Nephron progenitor cell (in vitro differentiated cells): ENCODE results near the gene CFAP299.

ENCODE experiments used
- DNase-seq: peaks from one replicate; pipeline ENCODE4 v3.0.0; 2021
- H3K27ac Mint-ChIP-seq: 2 replicates; pipeline ENCODE4 v1.8.0; 2021; ENCODE audit warnings: mild to moderate bottlenecking, moderate library complexity, mixed read lengths
- H3K27me3 Mint-ChIP-seq: 2 replicates; pipeline ENCODE4 v1.8.0; 2021; ENCODE audit warnings: mild to moderate bottlenecking, low read depth, mixed read lengths; ENCODE audit not compliant: poor library complexity
- H3K36me3 Mint-ChIP-seq: 2 replicates; pipeline ENCODE4 v1.8.0; 2021; ENCODE audit warnings: low read depth, mixed read lengths
- H3K4me1 Mint-ChIP-seq: 2 replicates; pipeline ENCODE4 v1.8.0; 2021; ENCODE audit warnings: mixed read lengths
- H3K4me3 Mint-ChIP-seq: 2 replicates; pipeline ENCODE4 v1.8.0; 2021; ENCODE audit warnings: mild to moderate bottlenecking, moderate library complexity, mixed read lengths
- H3K9me3 Mint-ChIP-seq: 2 replicates; pipeline ENCODE4 v1.8.0; 2021; ENCODE audit warnings: mild to moderate bottlenecking, moderate library complexity, mixed read lengths
- TF ChIP-seq, protein P1 (sequence below): fragments of 200-600 bp; sonication (generic); IDR thresholded peaks from 2 replicates; pipeline ENCODE4 v1.5.0; 2021; ENCODE audit warnings: antibody characterized with exemption

Gene CFAP299

DNA sequence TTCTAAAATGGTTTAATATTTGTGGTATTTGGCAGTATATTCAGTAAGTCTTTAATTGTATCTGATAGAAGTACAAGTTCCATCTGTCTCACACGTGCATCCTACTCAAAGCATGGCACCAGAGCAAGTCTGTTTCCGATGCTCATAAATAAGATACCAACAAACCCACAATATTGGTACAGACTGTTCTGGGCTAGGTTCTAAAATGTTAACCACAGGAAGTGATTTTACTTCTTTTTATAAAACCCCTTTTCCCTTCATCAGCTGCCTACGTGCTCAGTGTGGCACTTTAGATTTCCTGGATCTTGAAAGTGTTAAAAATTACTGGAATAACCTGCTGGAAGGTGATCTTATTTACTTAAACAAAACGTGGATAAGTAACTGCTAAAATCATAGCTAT, 165.1 kb downstream of the CFAP299 start:
- H3K4me3 Mint-ChIP-seq = no peak overlapping the region
- H3K27ac Mint-ChIP-seq = no peak overlapping the region
- no peaks in the 10 kb centered on the region for H3K36me3 Mint-ChIP-seq
- no peak for DNase-seq
- no peaks in the 10 kb centered on the region for H3K4me1 Mint-ChIP-seq
- peaks cover 25% of the 10 kb centered on the region for H3K9me3 Mint-ChIP-seq
- H3K27me3 Mint-ChIP-seq = no peaks in the 10 kb centered on the region
- TF ChIP-seq, protein P1, sequence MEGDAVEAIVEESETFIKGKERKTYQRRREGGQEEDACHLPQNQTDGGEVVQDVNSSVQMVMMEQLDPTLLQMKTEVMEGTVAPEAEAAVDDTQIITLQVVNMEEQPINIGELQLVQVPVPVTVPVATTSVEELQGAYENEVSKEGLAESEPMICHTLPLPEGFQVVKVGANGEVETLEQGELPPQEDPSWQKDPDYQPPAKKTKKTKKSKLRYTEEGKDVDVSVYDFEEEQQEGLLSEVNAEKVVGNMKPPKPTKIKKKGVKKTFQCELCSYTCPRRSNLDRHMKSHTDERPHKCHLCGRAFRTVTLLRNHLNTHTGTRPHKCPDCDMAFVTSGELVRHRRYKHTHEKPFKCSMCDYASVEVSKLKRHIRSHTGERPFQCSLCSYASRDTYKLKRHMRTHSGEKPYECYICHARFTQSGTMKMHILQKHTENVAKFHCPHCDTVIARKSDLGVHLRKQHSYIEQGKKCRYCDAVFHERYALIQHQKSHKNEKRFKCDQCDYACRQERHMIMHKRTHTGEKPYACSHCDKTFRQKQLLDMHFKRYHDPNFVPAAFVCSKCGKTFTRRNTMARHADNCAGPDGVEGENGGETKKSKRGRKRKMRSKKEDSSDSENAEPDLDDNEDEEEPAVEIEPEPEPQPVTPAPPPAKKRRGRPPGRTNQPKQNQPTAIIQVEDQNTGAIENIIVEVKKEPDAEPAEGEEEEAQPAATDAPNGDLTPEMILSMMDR = no peak

DNA sequence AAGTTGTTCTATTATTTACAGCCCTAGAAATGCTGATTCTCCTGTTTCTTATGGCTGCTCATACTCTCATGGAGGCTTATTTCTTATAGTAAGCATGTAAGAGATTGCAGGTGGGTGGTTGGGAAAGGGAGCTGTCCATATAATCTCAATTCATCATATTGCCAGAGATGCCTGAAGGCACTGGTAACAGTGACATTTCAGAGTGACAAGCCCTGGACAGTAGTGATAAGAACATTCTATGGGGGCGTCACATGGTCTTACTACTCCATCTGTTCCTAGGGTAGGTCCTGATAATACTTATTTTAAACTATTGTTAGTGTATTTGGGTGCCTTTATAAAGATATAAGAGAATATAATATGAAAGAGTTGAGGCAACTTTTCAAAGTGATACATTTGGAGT, 171.5 kb downstream of the CFAP299 start:
- Mint-ChIP-seq H3K27ac (no peak overlapping the region), H3K27me3 (peaks cover 3% of the 10 kb centered on the region), H3K36me3 (no peaks in the 10 kb centered on the region), H3K4me3 (no peak overlapping the region), H3K9me3 (no peaks in the 10 kb centered on the region), H3K4me1 (no peaks in the 10 kb centered on the region)
- no peak for DNase-seq
- TF ChIP-seq, protein P1 = no peak

DNA sequence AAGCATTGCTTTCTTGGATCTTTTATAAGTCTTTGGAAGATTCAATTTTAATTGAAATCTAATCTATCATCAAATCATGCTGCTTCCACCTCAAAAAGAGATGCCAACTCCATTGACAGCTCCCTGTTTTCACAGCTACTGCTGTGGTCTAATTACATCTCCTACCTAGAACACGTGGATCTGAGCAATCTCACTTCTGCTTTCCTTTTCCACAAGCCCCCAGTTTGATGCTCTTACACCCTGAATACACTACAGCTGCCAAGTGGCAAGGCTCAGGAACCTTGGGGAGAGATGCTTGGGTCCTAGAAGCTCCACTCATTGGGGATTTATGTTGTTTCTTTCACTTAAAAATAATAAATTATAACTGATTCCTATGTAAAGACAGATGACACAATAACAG, 172.0 kb downstream of the CFAP299 start:
- H3K27me3 Mint-ChIP-seq = peaks cover 3% of the 10 kb centered on the region
- H3K27ac Mint-ChIP-seq = no peak overlapping the region
- no peak for DNase-seq
- H3K4me1 Mint-ChIP-seq = no peaks in the 10 kb centered on the region
- H3K4me3 Mint-ChIP-seq = no peak overlapping the region
- no peaks in the 10 kb centered on the region for H3K9me3 Mint-ChIP-seq
- no peaks in the 10 kb centered on the region for H3K36me3 Mint-ChIP-seq
- TF ChIP-seq, protein P1 = no peak

DNA sequence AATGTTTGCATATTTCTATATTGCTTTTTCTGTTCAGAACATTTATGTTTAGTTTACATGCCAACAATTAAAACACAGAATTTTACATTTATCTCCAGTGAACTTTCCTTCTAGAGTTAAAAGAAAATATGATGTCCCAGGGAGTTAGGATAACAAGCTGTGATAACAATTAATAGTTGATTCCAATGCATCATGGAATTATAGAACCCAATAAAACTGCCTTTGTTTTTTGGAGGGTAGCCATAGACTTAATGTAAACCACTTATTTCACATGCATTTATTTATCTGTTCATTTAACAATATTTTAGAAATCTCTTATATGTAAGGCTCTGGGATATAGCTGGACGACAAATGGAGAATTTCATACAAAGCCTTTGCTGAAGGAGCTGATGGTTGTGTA, 180.0 kb downstream of the CFAP299 start:
- H3K36me3 Mint-ChIP-seq = no peaks in the 10 kb centered on the region
- H3K27me3 Mint-ChIP-seq = no peaks in the 10 kb centered on the region
- no peak overlapping the region for H3K4me3 Mint-ChIP-seq
- TF ChIP-seq, protein P1 = no peak
- no peak overlapping the region for H3K27ac Mint-ChIP-seq
- no peaks in the 10 kb centered on the region for H3K9me3 Mint-ChIP-seq
- H3K4me1 Mint-ChIP-seq = no peaks in the 10 kb centered on the region
- DNase-seq = no peak

DNA sequence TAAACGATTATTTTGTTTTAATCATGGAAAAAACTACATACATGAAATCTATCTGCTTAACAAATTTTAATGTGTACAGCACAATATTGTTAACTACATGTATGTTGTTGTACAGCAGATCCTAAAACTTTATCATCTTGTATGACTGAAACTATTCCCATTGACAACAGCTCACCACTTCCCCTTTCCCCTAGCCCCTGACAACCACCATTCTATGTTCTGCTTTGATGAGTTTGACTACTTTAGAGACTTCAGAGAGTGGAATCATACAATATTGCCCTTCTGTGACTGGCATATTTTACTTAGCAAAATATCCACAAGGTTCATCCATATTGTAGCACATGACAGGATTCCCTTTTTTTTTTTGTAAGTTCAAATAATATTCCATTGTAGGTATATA, 185.9 kb downstream of the CFAP299 start:
- H3K36me3 Mint-ChIP-seq = no peaks in the 10 kb centered on the region
- H3K27me3 Mint-ChIP-seq = no peaks in the 10 kb centered on the region
- DNase-seq = no peak
- H3K27ac Mint-ChIP-seq = no peak overlapping the region
- no peaks in the 10 kb centered on the region for H3K9me3 Mint-ChIP-seq
- no peaks in the 10 kb centered on the region for H3K4me1 Mint-ChIP-seq
- TF ChIP-seq, protein P1 = no peak
- no peak overlapping the region for H3K4me3 Mint-ChIP-seq

DNA sequence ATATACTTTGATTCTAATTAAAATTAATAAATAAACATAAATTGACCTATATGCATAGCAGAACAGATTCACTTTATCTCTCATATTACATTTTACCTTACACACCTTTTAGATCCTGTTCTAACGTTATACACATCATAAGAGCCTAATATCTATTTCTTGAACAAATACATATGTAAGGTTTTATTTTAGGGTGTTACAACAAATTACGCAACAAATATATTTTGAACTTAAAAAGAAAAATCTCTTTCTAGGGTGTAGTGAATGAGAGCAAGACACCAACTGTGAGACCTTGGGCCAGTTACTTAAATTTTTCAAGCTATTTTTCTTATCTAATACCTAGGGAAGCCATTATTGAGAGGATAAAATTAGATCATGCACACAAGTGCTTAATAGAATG, 191.2 kb downstream of the CFAP299 start:
- no peak for DNase-seq
- Mint-ChIP-seq H3K4me1 (no peaks in the 10 kb centered on the region), H3K9me3 (no peaks in the 10 kb centered on the region), H3K36me3 (no peaks in the 10 kb centered on the region), H3K27ac (no peak overlapping the region), H3K4me3 (no peak overlapping the region), H3K27me3 (peaks cover 5% of the 10 kb centered on the region)
- TF ChIP-seq, protein P1 = no peak
